DND-41 (cell line): Measurements from ENCODE around the gene DNAJC30.

Experiments
- EZH2 ChIP-seq: IDR thresholded peaks from 3 replicates; pipeline ENCODE4 v1.6.1; 2012; ENCODE audit warnings: borderline replicate concordance, low read depth, mild to moderate bottlenecking, moderate library complexity, low read length, inconsistent platforms; ENCODE audit not compliant: severe bottlenecking
- TF ChIP-seq, protein P1 (sequence below): IDR thresholded peaks from 2 replicates; pipeline ENCODE4 v1.5.1; 2012; ENCODE audit warnings: borderline replicate concordance, low read length, moderate library complexity, mild to moderate bottlenecking; ENCODE audit not compliant: poor library complexity, severe bottlenecking; ENCODE audit errors: extremely low read depth

- TF ChIP-seq, protein P1, sequence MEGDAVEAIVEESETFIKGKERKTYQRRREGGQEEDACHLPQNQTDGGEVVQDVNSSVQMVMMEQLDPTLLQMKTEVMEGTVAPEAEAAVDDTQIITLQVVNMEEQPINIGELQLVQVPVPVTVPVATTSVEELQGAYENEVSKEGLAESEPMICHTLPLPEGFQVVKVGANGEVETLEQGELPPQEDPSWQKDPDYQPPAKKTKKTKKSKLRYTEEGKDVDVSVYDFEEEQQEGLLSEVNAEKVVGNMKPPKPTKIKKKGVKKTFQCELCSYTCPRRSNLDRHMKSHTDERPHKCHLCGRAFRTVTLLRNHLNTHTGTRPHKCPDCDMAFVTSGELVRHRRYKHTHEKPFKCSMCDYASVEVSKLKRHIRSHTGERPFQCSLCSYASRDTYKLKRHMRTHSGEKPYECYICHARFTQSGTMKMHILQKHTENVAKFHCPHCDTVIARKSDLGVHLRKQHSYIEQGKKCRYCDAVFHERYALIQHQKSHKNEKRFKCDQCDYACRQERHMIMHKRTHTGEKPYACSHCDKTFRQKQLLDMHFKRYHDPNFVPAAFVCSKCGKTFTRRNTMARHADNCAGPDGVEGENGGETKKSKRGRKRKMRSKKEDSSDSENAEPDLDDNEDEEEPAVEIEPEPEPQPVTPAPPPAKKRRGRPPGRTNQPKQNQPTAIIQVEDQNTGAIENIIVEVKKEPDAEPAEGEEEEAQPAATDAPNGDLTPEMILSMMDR: no peak
- TF ChIP-seq EZH2: no peak
Measured at GRCh38 chr7:73702226-73702625, 19.0 kb upstream of the DNAJC30 start.
